NT2/D1 (cell line): ENCODE measurements around the gene RPLP1.

ENCODE experiments used
- DNase-seq: peaks from one replicate; pipeline ENCODE4 v3.0.0-alpha.2; 2011; ENCODE audit warnings: low read depth, low spot score
- H3K27me3 ChIP-seq: 2 replicates; pipeline ENCODE4 v1.6.0; 2011; ENCODE audit warnings: mild to moderate bottlenecking; ENCODE audit not compliant: insufficient read length, insufficient read depth
- H3K36me3 ChIP-seq: 2 replicates; pipeline ENCODE4 v1.6.1; 2011; ENCODE audit warnings: mild to moderate bottlenecking, low read length, mixed read lengths; ENCODE audit not compliant: insufficient read depth, insufficient read length
- H3K4me1 ChIP-seq: 2 replicates; pipeline ENCODE4 v1.5.1; 2011; ENCODE audit not compliant: insufficient read depth, insufficient read length
- H3K4me3 ChIP-seq: 2 replicates; pipeline ENCODE4 v1.5.1; 2011; ENCODE audit warnings: low read depth; ENCODE audit not compliant: insufficient read length
- H3K9ac ChIP-seq: 2 replicates; pipeline ENCODE4 v1.6.0; 2011; ENCODE audit warnings: low read depth; ENCODE audit not compliant: insufficient read length
- H3K9me3 ChIP-seq: 2 replicates; pipeline ENCODE4 v1.5.1; 2011; ENCODE audit warnings: mild to moderate bottlenecking, low read length; ENCODE audit not compliant: insufficient read depth
- SUZ12 ChIP-seq: IDR thresholded peaks from 2 replicates; pipeline ENCODE4 v1.6.1; 2011; ENCODE audit not compliant: insufficient read length, insufficient read depth; ENCODE audit errors: extremely low read depth
- YY1 ChIP-seq: IDR thresholded peaks from 2 replicates; pipeline ENCODE4 v1.6.1; 2011; ENCODE audit not compliant: insufficient read length, insufficient read depth
- ZNF274 ChIP-seq: IDR thresholded peaks from 2 replicates; pipeline ENCODE4 v1.6.1; 2011; ENCODE audit warnings: mild to moderate bottlenecking, low read depth, low read length

The RPLP1 gene

GRCh38 chr15:69479971-69480370 lies 27.4 kb downstream of the RPLP1 start:
- H3K36me3 ChIP-seq, result no peaks in the 10 kb centered on the region
- H3K27me3 ChIP-seq, result no peaks in the 10 kb centered on the region
- no peak overlapping the region for H3K4me3 ChIP-seq
- no peak for DNase-seq
- H3K9ac ChIP-seq, result no peak overlapping the region
- peaks cover 10% of the 10 kb centered on the region for H3K9me3 ChIP-seq
- H3K4me1 ChIP-seq, result no peaks in the 10 kb centered on the region
- no peak for TF ChIP-seq YY1
- no peak for TF ChIP-seq SUZ12
- no peak for TF ChIP-seq ZNF274

GRCh38 chr15:69480932-69481331 lies 28.3 kb downstream of the RPLP1 start:
- no peak overlapping the region for H3K9ac ChIP-seq
- no peaks in the 10 kb centered on the region for H3K36me3 ChIP-seq
- no peak for DNase-seq
- H3K9me3 ChIP-seq, result peaks cover 18% of the 10 kb centered on the region
- H3K27me3 ChIP-seq, result no peaks in the 10 kb centered on the region
- no peak for TF ChIP-seq YY1
- no peak for TF ChIP-seq SUZ12
- TF ChIP-seq ZNF274, result no peak
- no peak overlapping the region for H3K4me3 ChIP-seq
- no peaks in the 10 kb centered on the region for H3K4me1 ChIP-seq

DNA sequence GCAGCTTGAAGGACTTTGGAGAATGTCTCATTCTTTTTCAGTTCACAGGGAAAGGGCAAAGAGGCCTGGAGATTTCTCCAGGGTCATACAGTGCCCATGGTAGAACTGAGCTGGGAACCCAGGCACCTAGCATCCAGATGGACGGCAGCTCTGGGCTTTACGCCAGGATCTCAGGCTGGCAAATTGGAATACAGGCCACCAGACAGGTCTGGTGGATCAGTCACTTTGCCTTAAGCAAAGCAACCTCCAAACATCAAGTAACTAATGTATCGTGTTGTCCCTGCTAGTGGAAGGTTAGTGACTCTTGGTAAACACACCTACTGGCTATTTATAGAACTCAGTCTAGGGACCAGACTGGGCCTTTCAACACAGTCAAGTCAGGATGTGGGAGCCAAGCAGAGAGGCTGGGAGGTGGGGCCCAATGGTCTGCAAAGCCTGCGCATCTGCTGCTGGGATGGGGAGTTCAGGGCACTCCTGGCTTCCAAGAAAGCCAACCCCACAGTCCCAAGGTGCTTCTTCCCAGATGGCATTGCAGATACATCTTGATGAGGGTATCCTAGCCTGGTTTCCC lies 30.2 kb downstream of the RPLP1 start:
- no peak overlapping the region for H3K4me3 ChIP-seq
- no peak for DNase-seq
- no peaks in the 10 kb centered on the region for H3K27me3 ChIP-seq
- no peaks in the 10 kb centered on the region for H3K36me3 ChIP-seq
- no peaks in the 10 kb centered on the region for H3K4me1 ChIP-seq
- no peak for TF ChIP-seq YY1
- TF ChIP-seq ZNF274, result no peak
- TF ChIP-seq SUZ12, result no peak
- peaks cover 19% of the 10 kb centered on the region for H3K9me3 ChIP-seq
- H3K9ac ChIP-seq, result no peak overlapping the region

DNA sequence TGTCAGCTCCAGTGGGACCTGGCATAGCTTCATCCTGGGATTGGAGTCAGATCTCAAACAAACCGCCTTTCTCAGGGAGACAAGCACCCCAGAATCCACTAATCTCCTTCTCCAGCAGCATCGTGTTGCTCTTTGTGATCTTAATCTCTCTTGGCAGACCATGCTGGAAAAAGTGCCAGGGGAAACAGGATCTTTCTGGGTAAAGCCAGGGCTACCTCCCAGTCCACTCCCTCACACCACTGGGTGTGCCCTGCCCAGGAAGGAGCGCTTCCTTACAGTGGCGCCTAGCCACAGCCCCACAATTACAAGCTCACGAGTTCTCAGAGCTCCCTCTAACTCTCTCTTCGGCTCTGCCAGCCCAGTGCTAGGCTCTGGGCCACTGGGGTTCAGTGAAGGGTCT lies 32.2 kb downstream of the RPLP1 start:
- Histone ChIP-seq H3K9me3 (peaks cover 15% of the 10 kb centered on the region), H3K4me1 (no peaks in the 10 kb centered on the region), H3K4me3 (no peak overlapping the region), H3K9ac (no peak overlapping the region), H3K36me3 (no peaks in the 10 kb centered on the region), H3K27me3 (no peaks in the 10 kb centered on the region)
- TF ChIP-seq YY1, result no peak
- TF ChIP-seq ZNF274, result no peak
- no peak for TF ChIP-seq SUZ12
- no peak for DNase-seq

DNA sequence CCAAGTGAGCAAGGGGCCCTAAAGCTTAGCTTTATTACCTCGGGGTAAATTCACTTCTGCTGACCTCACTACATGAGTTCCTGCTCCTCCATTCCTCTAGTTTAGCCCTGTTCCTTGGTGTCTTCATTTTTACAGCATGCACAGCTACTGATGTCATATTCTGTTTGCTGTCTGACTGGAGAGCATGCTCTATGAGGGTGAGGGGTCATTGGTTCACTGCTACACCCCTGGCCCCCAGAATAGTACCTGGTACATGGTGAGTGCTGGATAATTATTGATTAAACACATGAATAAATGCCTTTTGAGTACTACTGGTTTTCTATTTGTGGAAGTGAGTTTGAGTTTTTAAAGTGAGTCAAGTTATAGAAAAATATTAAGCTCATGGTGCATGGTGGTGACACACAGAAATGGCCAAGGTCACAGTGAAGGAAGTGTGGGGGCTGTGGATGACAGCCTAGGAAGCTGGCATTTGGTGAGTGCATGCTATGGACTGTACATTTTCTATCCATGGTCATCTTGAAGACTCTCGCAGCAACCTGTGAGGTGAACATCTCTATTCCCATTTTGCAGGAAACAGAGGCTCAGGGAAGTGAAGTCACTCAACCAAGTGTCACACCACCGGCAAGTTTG lies 34.0 kb downstream of the RPLP1 start:
- Histone ChIP-seq H3K9ac (no peak overlapping the region), H3K27me3 (no peaks in the 10 kb centered on the region)
- TF ChIP-seq ZNF274 (no peak), YY1 (no peak), SUZ12 (no peak)

GRCh38 chr15:69489073-69489571 lies 36.5 kb downstream of the RPLP1 start:
- Histone ChIP-seq H3K27me3 (no peaks in the 10 kb centered on the region), H3K9me3 (peaks cover 21% of the 10 kb centered on the region; the same call in 1 of the 2 replicates), H3K36me3 (no peaks in the 10 kb centered on the region)

More for the DNA sequence above, 34.0 kb downstream of the RPLP1 start:
- Histone ChIP-seq H3K4me1 (no peaks in the 10 kb centered on the region), H3K4me3 (no peak overlapping the region), H3K36me3 (no peaks in the 10 kb centered on the region), H3K9me3 (peaks cover 17% of the 10 kb centered on the region; the same call in 1 of the 2 replicates)
- no peak for DNase-seq

GRCh38 chr15:69490356-69491037 lies 37.9 kb downstream of the RPLP1 start:
- Histone ChIP-seq H3K27me3 (no peaks in the 10 kb centered on the region), H3K9ac (no peak overlapping the region), H3K4me3 (no peak overlapping the region), H3K4me1 (no peaks in the 10 kb centered on the region), H3K9me3 (peaks cover 17% of the 10 kb centered on the region; the same call in 1 of the 2 replicates), H3K36me3 (no peaks in the 10 kb centered on the region)
- TF ChIP-seq YY1, result no peak
- no peak for TF ChIP-seq ZNF274
- no peak for TF ChIP-seq SUZ12
- DNase-seq, result no peak

More at GRCh38 chr15:69489073-69489571, 36.5 kb downstream of the RPLP1 start:
- no peak for DNase-seq
- Histone ChIP-seq H3K4me1 (no peaks in the 10 kb centered on the region), H3K4me3 (no peak overlapping the region), H3K9ac (no peak overlapping the region)
- no peak for TF ChIP-seq SUZ12
- TF ChIP-seq YY1, result no peak
- no peak for TF ChIP-seq ZNF274
